Activated CD8-positive, alpha-beta memory T cell treated with anti-CD3 and anti-CD28 coated beads for 24 hours (primary cell): ENCODE results near the gene LDOC1.
"Not testable (repeated sequence)": the region's sequence is repeated elsewhere in the genome, so short reads cannot be mapped to it uniquely, and the experiment has no call there.

ENCODE experiments used
- DNase-seq: peaks from one replicate; pipeline ENCODE4 v3.0.0-alpha.2; 2020

The LDOC1 gene

DNA sequence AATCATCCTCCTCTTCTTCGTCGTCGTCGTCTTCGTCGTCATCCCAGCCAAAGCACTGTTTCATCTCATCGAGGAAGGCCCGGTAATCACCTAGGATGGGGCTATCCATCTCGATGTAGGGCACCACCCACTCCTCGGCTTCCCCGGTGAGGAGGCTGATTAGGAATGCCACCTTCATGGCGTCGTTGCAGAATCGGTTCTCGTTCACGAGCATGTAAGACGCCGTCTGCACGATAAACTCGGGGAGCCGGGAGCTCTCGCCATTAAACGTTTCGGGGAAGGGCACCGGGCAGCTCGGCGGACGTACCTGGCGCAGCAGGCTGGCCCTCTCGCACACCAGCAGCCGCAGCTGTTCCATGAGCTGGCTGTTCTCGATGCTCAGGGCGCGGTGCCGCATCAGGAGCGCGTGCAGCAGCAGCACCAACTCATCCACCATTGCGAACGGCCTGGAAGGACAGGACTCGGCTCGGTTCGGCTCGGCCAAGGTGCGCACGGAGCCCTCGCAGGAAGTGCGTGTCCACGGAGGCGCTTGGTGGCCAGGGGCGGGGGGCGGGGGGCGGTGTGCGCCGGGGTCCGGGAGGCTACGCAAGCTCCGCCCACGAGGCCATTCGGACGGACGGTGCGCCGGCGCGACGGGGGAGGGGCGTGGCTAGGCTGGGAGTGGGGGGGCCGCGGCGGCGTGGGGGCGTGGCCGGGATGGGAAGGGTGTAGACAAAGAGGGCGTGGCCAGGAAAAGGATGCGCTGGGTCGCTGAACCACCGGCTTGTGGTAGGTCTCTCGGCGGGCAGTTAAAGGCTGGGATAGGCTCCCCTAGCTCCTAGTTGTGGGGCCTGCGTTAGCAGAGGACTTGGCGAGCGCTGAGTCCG, at the start of gene LDOC1:
TSS of gene LDOC1 (minus strand) at position 544 of the 866 bp plus-strand sequence. CDS start at position 436, 108 bp downstream.
- peak; percentile 82 for DNase-seq

DNA sequence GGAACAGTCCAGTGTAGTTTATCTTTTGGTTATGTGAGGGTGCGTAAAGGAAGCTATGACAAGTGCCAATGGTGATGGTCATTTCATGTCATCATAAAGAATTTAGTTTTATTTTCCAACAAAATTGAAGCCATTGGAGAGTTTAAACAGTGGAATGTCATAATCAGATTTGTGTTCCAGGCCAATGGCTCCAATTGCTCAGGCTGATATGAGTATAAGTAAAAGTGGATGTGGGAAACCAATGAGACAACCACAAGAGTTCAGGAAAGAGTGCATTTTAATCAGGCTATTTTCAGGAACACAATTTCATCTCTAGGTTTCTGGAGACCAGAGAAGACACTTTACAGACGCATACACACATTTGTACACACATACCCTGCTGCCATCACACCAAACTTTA, 44.7 kb upstream of the LDOC1 start:
- DNase-seq: no peak

DNA sequence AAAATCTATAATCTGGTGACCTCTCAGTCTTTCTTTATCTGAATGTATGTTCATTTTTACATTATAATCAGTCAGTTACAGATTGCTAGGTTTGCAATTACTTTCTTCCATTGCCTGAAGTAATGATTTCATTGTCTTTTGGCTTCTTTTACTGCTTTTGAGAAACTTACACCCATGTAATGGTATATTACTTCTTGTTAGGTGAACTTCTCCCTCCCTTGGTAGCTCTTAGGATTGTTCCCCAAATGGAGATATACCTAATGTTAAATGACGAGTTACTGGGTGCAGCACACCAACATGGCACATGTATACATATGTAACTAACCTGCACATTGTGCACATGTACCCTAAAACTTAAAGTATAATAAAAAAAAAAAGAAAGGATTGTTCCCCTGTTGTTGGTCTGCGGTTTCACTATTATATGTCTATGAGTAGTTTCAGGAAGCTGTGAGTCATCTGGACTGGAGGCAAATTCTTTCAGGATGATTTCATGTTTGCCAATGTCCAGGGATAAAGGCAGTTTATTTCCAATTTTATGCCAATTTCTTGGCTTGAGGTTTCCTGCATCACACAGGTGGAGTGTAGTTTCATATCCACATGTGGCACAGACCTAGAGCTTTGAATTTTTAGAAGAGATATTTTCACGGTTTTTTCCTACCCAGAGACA, 43.5 kb upstream of the LDOC1 start:
- no peak for DNase-seq

DNA sequence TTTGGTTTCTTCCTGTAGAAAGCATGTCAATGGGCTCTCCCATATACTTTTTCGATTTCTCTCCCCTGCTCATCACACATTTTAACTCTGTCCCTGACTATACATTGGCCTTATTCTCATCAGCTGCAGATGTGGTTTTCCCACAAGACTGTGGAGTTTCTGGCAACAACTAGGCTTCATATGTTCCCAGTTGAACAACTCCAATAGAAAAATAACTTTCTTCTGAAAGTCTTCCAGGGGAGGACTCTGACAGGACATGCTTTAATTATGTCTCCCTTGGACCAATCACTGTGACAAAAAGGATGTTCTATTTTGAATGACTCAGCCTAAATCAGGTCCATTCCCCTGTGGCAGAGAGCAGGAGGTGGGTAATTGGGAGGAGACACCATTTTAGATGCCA, 37.3 kb upstream of the LDOC1 start:
- no peak for DNase-seq

DNA sequence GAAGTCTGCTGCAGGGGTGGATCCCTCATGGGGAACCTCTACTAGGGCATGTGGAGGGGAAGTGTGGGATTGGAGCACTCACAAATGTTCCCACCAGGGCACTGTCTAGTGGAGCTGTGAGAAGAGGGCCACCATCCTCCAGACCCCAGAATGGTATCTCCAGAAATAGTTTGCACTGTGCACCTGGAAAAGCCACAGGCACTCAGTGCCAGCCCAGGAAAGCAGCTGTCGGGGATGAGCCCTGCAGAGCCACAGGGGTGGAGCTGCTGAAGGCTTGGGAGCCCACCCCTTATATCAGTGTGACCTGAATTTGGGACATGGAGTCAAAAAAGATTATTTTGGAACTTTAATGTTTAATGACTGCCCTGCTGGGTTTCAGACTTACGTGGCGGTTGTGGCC, 25.0 kb upstream of the LDOC1 start:
- DNase-seq: no peak

DNA sequence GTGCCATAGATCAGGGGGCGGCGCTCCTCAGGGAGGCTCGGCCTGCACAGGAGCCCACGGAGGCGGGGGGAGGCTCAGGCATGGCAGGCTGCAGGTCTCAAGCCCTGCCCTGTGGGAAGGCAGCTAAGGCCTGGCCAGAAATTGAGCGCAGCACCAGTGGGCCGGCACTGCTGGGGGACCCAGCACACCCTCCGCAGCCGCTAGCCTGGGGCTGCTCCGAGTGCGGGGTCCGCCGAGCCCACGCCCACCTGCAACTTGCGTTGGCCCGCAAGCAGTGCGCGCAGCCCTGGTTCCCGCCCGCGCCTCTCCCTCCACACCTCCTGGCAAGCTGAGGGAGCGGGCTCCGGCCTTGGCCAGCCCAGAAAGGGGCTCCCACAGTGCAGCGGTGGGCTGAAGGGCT, 11.6 kb upstream of the LDOC1 start:
- DNase-seq: not testable (repeated sequence)

DNA sequence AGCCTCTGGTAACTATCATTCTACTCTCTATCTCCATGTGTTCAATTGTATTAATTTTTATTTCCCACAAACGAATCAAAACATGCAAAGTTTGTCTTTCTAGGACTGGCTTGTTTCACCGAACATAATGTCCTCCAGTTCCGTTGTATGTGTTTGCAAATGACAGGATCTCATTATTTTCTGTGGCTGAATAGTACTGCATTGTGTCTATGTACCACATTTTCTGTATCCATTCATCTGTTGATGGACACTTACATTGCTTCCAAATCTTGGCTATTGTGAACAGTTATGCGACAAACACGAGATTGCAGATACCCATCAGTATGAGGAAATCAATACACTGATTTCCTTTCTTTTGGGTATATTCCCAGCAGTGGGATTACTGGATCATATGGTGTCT, 8.4 kb upstream of the LDOC1 start:
- no peak for DNase-seq

DNA sequence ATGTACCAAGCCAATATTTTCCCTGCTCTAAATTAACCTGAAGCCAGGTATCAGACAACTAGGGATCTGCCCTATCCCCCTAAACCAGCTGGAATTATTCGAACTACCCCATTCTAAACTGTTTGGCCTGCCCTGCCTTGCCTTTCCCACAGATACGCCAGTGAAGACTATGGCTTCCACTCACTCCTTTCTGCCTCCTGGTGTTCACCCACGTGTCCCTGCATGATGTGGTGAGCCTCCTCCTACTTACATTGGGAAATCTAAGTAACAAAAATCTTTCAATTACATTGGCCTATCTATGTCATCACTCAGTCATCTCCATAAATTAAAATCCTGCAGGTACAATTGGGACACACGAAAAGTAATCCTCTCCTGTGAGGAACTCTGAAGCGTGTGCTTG, 6.1 kb upstream of the LDOC1 start:
- no peak for DNase-seq

DNA sequence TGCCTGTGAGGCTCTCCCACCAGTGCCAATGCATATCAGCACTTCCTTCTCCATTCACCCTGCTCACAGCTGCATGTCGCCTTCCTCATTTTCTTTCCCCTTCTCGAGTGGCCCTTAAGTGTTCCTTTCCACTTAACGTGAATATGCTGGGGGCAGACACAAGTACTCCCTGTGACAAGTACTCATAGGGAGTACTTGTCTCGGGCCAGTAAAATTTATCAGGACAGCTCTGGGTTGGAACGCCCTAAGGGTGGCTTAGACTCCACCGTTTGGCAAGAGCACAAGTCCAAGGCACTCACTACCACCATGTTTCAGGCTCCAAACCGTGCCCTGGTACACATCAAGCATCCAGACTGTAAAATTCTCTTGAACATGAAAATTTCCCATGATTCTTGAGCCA, 3.9 kb upstream of the LDOC1 start:
- no peak for DNase-seq

DNA sequence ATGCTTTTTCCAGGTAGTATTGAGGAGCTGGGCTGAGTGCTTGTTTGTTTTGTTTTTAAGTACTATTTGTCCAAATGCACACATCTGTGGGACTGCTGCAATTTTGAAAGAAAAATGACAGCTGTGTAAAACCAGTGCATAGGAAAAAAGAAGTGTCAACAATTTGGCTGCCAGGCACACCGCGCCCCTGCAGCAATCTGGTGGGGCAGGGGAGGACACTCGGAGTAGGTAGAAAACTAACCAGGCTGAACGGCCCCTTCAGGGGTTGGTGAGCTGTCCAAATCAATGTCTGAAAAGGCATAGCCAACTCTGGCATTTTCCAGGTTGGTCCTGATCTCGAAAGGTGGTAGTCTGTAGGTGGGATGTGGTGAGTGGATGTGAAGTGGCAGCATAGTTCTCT, 1.1 kb downstream of the LDOC1 start:
- no peak for DNase-seq

DNA sequence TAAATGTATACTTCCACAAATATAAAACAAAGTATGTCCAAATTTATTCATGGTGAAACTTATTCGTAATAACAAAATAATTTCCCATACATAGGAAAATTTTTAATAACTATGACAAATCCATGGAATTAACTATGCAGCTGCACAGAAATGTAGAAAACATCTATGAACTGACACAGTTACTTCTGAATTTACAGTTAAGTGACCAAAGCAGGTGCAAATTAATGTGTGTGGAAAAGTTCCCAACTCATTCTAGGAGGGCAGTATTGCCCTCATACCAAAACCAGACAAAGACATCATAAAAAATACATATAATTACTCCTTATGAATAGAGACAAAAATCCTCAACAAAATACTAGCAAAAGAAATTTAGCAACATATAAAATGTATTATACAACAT, 12.5 kb downstream of the LDOC1 start:
- no peak for DNase-seq

DNA sequence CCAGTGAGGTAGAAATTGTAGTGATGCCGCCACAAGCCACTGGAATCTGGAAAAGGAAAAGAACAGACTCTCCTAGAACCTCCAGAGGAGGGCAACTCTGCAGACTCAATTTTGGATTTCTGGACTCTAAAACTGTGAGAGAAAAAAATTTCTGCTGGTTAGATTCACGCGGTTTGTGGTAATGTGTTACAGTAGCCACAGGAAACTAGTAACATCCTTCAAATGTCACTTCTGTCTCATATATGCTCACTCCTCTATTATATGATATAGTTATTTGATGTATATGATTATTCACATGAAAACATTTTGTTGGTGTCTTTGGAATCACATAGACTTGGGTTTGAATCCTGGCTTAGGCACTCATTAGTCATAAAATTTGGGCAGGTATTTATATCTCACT, 18.8 kb downstream of the LDOC1 start:
- DNase-seq: no peak

DNA sequence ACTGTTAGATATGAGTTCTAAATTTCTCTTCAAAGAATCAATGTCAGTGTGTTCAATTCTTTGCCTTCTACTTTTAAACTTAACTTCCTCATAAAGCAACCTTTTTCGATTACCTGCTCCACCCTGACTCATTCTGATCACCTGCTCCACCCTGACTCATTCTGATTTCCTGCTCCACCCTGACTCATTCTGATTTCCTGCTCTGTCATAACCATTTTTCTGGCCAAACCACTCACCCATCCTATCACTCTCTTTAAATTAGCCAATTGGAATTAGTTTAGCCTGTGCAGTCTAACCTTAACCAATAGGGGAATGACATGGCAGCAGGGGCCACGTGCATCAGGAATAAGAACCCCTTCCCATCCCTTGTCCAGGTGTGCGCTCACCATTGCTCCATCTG, 21.7 kb downstream of the LDOC1 start:
- not testable (repeated sequence) for DNase-seq

DNA sequence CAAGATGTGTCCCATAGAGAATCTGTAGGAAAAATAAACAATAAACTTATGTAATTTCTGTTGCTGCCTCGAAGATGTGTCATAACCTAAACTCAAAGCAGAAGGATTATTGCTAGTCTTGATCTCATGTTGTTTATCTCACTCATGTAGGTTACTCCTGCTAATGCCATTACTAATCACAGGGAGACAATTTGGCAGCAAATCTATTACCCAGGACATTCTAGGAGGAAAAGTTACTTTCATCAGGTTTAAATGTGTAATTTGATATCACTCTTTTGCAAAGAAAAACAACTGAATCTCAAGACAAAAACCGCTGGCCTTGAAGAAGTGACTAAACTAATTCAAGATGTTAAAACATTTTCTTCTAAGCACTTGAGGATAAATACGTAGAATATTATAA, 34.0 kb downstream of the LDOC1 start:
- DNase-seq: no peak

DNA sequence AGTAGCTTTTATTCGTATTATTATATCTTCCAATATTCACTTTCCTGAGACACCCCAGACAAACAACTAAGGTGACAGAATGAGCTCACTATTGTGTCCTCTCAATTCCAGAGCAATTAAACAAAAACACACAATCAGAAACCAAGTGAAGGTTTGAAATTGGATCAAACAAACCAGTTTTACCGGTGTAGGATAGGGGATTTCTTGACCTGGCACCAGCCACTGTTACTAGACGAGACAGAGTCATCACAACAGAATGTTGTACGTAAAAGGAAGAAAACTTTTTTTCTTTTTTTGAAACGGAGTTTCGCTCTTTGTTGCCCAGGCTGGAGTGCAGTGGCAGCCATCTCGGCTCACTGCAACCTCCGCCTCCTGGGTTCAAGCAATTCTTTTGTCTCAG, 43.7 kb downstream of the LDOC1 start:
- DNase-seq: no peak

DNA sequence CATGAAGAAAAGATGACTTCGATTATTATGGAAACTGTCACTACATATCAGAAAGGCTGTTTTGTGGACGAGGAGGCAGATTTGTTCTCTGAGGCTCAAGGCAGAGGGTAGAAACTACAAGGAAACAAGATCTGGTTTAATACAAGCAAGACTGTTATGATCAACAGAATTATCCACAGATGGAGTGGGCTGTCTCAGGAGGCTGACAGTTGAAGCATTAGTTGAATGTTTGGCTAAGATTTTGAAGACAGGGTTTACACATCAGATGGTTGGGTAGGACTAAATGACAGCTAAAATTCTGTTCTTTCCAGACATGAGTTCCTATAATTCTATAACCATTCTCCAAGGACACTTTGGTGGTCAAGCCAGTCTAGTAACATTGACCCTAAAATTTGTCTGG, 49.8 kb downstream of the LDOC1 start:
- no peak for DNase-seq
